HT-29 (cell line): ENCODE data around the gene AHSP. TPM values are rescaled to one million over a fixed set of nuclear protein-coding genes. Genes with fewer than 3 reads are reported as not detected.
A peak's percentile ranks its signal among the peaks of the same experiment; 100 is the strongest.
"Not testable (repeated sequence)": the region's sequence is repeated elsewhere in the genome, so short reads cannot be mapped to it uniquely, and the experiment has no call there.

Source experiments
- DNase-seq: peaks from one replicate; pipeline ENCODE4 v3.0.0-alpha.2; 2015; ENCODE audit warnings: low spot score
- total RNA-seq: library from RNA; depleted of rRNA; stranded (reverse); fragments of >200 nt; shearing (Covaris generic); gene quantifications from 2 replicates; pipeline ENCODE4 v1.2.3, GENCODE V29; 2014

AHSP gene
- total RNA-seq, 1 experiment from 2014 or later: not detected

DNA sequence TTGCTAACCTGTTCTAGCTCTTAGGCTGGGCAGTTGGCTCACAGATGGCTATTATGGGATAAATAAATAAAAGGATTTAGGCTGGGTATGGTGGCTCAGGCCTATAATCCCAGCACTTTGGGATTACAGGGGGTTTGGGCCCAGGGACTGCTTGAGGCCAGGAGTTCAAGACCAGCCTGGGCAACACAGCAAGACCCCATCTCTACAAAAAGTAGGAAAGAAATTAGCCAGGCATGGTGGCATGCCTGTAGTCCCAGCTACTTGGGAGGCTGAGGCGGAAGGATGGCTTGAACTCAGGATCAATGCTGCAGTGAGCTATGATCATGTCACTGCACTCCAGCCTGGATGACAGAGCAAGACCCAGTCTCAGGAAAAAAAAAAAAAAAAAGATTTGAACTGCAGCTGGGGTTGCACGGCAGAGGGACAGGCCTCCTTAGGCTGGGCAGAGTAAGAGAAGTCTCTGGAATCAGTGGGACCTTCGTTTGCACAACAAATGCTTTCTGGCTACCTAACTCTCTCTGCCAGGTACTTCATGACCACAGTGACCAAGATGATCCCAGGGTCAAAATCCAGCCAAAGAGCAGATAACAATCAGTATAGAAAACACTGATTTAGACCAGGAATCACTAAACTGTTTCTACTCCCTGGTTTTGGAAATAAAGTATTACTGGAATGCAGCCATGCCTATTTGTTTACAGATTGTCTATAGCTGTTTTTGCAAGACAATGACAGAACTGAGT, 26.3 kb upstream of the AHSP start:
- DNase-seq: no peak

DNA sequence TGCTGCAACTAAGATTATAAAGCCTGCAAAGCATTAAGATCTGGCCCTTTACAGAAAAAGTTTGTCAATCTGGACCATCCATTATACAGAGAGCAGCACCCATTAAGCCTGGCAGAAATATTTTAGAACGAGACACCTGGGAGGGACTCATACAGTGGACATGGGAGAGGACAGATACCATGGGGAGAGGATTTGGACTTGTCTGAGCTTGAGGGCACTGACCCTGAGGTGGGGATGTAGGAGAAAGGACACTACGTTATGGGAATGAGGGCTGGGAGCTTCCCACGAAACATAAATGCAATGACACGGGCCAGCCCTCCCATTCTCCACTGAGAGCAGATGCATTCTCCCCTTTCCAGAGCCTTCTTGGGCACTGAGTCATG, 25.7 kb upstream of the AHSP start:
- DNase-seq: no peak

DNA sequence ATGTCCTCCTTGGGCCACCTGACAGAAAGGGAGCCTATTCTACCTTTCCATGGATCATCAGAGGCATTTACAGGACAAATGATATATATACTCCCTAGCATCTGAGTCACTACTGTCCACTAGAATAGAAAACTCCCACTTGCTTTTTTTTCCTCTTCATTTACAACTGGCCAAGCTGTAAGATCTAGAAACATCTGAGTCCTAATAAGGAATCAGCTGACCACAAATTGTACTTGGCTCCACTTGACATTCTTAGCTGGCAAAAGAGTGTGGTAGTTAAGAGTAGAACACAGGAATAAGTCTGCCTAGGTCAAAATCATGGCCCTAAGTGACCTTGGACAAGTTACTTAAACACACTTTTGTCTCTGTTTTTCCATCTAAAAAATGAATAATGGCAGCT, 24.7 kb upstream of the AHSP start:
- no peak for DNase-seq

DNA sequence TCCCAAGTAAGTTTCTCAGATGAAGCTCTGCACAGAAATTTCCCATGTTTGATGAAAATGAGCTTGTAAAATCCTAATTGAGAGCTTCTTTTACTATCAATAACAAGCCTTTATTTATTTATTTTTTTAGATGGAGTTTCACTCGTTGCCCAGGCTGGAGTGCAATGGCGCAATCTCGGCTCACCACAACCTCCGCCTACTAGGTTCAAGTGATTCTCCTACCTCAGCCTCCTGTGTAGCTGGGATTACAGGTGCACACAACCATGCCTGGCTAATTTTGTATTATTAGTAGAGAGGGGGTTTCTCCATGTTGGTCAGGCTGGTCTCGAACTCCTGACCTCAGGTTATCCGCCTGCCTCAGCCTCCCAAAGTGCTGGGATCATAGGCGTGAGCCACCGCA, 24.1 kb upstream of the AHSP start:
- not testable (repeated sequence) for DNase-seq

DNA sequence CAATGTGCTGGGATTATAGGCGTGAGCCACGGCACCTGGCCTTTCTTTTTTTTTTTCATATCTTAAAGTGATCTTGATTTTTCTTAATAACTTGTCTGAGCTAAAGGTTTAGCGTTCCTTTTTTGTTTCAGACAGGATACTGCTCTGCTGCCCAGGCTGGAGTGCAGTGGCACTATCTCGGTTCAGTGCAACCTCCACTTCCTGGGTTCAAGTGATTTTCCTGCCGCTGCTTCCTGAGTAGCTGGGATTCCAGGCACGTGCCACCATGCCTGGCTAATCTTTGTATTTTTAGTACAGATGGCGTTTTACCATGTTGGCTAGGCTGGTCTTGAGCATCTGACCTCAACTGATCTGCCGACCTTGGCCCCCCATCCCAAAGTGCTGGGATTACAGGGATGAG, 23.5 kb upstream of the AHSP start:
- DNase-seq: no peak

DNA sequence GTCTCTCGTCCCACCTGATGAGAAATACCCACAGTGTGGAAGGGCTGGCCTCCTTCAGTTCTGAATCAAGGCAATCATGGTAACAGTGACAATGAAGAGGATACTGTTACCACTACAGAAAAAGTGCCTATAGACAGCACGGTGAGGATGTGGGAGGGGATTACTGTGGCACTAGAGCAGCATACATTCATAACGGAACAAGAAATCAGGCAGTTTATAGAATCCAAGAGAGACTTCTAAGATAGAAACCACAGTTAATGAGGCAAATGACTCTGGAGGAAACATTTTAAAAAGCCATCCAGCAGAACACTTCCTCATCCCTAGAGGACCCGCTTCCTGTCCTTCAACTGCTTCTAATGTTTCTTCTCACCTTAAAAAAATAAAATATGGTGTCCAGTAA, 22.2 kb upstream of the AHSP start:
- no peak for DNase-seq

DNA sequence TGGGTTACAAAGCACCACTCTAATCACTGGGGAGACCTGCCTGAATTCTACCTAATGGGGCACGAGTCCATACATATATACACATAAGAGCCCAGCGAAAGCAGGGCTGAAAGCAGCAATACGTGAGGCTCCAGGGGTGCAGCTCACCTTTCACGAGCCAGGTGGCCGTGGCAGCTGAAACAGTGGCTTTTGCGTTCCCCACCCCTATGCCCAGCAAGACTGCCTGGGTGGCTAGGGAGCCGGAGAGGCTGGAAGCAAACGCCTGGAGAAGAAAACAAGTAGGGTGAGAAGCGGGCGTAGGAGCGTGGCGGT, 20.1 kb upstream of the AHSP start:
- peak; percentile 31 for DNase-seq

DNA sequence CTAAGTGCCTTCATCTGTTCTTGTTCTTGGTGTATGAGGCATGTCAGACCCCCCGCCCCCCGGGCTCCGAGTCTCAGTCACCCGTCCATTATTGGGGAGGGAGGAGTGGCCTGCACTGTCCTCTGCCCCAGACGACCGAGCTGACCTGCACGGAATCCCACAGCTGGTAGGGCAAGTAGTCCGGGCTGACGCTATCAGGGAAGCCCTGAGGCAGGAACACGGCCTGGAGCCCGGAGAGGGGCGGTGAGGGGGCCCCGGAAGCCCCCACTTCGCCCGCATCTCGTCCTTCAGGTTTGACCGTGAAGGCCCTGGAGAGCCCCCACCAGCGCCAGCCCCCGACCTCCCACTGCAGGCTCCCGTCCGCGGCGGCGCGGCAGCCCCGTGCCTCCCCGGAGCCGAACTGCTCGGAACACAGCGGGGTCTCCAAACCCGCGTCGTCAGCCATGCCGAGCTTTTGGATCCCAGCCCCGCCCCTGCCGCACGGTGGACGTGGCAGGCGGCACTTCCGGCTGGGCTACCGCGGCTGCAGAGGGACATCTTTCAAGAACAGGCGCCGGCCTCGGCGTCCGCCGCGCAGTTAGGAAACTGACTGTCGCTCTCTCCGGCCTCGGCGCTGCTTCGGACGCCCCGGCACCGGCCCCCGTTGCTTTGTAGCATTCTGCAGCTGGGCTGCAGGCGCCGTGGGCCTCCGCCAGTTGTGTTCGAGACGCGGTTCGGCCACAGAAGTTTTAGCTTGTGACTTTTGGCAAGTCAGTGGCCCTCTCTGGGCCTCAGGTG, 19.6 kb upstream of the AHSP start, which contains the start of gene RUSF1:
Gene RUSF1 (minus strand): TSS at position 463 of the 777 bp plus-strand sequence. CDS start 18 bp downstream, at position 445.
- peak; percentile 82 for DNase-seq

DNA sequence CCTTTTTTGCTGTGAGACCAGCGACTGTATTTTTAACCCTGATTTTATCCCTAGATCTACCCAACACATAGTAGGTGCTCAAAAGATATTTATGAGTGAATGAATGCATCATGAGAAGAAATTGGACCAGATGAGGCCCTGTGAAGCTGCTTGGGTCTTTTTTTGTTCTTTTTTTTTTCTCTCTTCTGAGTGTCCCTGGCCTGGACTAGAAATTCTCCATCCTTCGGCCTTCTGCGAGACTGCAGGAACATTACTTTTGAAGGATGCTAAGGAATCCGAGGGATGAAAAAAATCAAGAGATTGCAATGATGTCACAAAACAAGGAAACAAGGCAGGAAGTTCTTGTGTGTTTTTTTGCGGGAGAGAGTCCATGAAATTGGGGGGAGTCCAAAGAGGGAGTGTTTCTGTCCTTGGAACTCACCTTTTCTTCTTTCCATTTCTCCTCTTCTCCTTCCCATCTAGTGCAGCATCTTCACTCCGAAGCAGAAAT, 18.9 kb upstream of the AHSP start:
- DNase-seq: no peak

DNA sequence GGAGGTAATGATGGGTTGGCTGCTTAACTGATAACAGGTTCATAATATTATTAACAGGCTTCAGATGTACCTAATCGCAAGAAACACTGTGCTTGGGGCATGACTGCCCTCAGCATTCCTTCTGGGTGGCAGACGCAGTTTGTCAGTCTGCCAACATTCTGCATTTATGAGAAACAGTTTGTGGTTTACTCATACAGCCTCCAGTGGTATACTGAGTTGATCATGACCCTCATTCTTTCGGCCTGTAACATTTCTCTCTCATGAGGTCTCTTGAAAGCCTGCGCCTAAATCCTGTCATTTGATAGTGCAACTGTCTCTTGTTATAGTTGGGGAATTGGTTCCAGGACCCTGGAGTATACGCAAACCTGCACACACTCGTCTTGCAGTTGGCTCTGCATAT, 14.6 kb upstream of the AHSP start:
- DNase-seq: peak; percentile 20

DNA sequence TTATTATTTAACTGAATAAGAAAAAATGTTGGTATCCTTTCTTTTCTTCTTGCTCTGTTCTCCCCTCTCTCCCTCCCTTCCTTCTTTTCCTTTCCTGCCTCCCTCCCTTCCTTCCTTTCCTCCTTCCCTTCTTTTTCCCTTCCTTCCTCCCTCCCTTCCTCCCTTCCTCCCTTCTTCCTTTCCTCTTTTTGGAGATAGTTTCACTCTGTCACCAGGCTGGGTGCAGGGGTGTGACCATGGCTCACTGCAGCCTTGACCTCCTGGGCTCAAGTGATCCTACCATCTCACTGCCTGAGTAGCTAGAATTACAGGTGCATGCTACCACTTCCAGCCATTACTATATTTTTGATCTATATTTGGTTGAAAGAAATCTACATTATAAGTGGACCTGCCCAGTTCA, 13.8 kb upstream of the AHSP start:
- DNase-seq: no peak

DNA sequence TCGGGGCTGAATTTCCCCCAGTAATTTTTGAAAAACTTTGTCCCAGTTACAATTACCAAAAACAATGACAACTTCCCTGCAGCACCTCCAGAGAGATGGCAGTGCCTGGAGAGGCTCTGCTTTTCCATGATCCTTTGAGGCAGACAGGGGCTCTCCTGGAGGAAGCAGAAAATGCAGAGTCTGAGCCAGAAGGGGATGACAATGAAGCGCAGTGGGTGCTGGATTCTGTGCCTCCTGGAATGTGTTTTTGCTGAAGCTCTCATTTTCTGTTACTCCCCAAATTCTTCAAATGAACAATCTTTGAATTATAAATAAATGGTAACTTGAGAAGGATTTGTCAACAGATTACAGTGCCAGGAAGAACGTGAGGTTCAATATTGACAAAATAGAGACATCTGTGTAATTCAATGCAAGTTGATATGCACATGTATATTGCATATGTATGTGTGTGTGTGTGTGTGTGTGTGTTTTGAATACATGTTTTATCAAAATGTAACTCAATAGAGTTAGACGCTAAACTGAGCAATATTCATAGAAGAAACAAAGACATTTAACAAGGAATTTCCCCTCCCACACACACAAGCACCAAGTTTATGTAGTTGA, 9.8 kb upstream of the AHSP start:
- no peak for DNase-seq

DNA sequence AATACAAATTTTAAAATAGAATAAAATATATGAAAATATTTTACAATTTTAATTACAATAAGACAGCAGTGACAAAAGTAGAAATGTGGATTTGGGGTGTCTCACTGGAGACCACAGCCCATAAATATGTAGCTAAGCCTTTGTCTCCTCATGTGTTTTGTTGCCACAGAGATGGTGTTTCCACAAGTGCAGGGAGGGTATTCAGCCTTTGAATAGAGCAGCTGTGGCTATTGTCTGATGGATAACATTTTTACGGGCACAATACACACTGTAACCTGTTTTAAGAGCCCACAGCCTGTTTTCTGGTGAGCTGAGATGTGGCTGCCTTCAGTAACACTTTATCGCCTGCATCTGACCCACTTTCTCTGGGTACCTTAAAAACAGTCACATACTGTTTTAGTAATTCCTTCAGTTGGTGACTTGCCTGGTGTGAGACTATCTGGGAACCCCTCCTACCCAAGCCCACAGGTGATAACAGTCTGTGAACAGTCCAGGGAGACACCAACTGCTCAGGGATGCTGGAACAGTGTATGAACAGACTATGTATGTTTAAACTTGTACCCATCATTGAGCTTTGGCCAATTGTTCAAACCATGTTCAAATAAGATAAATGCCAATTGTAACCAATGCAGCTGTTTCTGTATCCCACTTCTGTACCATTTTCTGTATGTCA, 7.8 kb upstream of the AHSP start:
- no peak for DNase-seq

DNA sequence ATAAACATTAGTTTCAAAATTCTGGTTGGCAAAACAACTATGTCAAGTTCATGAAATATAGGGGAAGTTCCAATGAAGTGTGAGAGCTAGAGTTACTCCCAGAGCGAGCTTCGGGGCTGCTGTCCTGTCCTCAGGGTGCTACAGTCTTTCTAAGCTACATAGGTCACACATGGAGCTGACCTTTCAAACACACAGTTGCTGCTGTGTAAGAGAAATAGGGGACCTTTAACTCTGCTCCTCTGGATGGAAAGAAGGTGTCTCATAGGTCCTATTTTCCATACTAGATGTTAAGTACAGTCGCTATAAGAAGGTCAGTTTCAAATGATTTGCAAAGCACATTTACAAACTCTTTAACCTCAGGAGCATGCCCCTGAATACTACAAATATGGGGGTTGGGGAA, 6.3 kb upstream of the AHSP start:
- no peak for DNase-seq

DNA sequence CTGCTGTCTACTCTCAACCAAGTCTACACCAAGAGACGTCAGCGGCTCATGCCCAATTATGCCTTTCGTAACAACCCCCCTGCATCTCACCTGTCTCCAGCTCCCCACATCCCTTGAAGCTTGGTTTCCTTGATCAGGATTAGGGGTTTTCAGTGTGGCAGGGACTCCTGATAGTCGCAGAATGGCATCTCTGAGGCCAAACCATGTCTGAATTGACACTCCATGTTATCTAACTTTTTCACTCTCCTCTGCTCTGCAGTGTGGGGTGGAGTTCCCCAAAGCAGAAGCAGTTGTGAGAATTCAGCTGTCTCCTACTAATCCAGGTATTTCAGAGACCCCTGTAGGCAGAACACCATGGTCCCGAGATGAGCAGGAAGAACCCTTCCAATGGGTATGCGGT, 5.6 kb upstream of the AHSP start:
- no peak for DNase-seq

DNA sequence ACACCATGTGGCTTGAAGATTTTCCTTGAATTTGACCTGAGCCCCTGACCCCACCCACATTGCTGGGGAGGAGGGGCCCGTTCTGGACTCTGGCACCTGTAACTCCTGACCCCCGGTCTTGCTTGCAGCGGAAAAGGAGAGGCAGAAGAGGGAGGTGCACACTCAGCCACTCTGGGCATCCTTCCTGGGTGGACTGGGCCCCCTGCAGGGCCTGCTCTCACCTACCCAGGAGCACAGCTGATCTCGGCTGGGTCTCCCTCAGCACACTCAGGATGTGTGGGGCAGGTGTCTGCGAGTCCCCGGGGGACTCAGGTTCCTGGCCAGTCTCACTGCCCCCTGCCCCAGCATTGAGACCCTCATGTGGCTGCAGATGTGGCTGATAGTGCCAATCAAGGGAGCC, 3.9 kb upstream of the AHSP start:
- DNase-seq: not testable (repeated sequence)

DNA sequence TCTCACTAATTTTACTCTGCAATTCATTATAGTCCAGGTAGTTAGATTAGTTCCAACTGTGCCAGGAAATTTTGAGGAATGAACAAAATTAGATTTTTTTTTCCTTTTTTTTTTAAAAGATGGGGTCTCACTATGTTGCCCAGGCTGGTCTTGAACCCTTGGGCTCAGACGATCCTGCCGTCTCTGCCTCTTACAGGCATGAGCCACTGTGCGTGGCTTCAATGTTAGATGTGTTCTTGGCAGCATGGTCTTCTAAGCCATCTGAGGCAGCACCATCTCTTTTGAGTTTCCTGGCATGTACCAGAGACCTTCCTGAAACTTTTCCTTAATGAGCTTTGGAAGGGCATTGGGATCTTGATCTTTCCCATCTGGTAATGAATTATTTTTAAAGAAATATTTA, 2.6 kb upstream of the AHSP start:
- no peak for DNase-seq

DNA sequence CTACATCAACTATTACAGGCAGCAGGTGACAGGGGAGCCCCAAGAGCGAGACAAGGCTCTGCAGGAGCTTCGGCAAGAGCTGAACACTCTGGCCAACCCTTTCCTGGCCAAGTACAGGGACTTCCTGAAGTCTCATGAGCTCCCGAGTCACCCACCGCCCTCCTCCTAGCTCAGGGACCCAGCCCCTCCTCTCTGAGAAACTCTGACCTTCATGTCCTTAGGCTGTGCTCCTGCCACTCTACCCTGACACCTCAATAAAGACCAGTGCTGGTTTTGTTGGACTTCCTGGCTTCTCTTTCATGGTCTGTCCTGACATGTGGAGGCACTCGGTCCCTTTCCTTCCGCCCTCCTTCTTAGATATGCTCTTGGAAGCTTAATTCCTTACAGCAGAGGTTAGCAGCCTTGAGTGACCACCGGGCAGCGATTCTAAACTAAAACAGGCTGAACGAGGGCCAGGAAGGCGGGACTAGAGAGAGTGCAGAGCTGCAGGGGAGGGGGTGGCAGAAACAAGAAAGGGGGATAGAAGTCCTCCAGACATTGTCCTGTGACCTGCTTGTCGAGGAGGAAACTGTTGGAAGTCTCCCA, 915 bp downstream of the AHSP start:
- DNase-seq: no peak

DNA sequence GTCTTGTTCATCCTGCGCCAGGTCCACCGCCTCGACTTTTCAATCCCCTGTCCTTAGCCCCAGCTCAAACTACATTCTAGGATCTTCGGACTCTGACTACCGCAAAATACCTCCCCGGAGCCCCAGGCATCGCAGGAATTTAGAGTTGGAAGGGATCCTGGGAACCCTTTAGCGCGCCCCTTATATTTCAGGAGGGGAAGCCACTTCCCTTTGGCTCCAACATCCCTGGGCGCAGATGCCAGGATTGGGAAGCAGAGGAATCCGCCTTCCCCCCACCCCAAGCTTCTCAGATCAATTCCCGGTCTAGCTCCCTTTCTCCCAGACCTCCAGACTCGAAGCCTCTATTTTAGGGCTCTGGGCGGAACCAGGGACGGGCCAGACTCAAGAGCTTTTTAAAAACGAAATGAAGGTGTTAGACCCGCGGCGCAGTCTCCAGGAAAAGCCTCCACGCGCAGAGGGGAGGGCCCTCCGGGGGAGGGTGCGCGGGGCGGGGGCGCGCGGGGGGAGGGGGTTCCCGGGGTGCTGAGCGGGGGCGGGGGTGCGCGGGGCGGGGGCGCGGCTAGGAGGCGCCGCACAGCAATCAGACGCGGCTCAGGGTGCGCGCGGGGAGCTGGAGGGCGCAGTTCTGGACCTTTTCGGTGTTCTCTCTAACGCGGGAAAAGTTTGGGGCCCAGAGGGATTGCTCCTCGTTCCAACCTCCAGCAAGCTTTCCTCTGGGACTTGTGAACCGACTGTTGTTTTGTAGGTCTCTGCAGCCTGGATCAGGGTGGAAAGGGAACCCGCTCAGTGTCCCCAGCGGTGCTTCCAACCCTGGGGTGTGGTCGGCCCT, 1.6 kb downstream of the AHSP start:
- DNase-seq: no peak

DNA sequence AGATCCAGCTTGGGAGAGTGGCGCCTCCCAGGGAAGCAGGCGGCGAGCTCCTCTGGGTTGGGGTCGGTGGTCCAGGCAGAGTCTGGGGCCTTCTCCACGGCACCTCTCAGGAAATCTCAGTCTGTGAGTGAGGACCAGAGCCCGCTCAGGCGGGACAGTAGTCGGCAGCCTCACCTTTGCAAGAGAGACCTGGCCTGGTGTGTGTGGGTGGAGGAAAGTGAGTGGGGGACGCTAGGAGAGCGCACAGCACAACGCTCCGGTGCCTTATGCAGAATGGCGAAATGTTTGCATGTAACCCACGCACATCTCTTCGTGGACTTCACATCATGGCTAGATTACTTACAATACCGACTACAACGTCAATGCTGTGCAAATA, 2.2 kb downstream of the AHSP start:
- no peak for DNase-seq

DNA sequence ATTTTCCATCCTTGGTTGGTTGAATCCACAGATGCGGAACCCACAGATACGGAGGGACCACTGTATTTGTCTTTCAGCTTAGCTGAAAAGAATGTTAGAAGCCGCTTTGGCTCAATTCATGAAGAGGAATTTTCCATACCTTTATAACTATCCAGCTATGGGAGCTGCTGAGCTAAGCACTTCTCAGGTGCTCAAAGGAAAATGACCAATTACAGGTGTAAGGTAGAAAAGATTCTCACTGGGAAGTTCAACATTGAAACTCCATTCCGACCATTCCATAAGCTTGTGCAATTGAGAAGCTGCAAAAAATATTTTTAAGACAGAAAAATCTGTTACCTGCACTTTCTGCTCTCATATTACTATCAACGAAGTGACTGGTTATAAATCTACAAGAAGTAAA, 2.7 kb downstream of the AHSP start:
- DNase-seq: no peak
